Lung microvascular endothelial cell (primary cell): ENCODE measurements around the gene ADAMTS3. TPM values are rescaled to one million over a fixed set of nuclear protein-coding genes. Genes with fewer than 3 reads are reported as not detected.
A peak's percentile ranks its signal among the peaks of the same experiment; 100 is the strongest.

ENCODE experiments used
- DNase-seq, 2 donors: peaks; one replicate each; pipeline versions ENCODE4 v3.0.0 to v3.0.0-alpha.2; 2010; ENCODE audit warnings: low read depth in 2 of 2
- total RNA-seq: library from RNA; depleted of rRNA; stranded (reverse); fragments of >200 nt; gene quantifications from 2 replicates; pipeline ENCODE4 v1.2.1, GENCODE V29; 2014

The ADAMTS3 gene
- total RNA-seq, 1 donor from 2014 or later: 0.40 TPM

DNA sequence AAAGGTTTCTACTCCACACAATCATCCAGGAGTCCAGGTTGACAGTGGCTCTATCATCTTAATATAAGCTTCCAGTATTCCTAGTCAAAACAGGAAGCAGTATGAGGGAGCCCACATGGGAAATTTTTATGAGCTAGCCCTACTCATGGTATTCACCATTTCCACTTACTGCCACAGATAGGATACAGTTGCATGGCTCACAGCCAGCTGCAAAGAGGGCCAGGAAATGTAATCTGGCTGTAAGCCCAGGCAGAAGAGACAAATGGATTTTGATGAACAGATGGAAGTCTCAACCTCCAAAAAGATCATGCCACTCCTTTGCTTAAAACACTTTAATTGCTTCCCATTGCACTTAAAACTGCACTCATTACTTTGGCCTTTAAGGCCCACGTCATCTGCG lies 150.6 kb downstream of the ADAMTS3 start:
- DNase-seq: peak; percentile 88 to 96

DNA sequence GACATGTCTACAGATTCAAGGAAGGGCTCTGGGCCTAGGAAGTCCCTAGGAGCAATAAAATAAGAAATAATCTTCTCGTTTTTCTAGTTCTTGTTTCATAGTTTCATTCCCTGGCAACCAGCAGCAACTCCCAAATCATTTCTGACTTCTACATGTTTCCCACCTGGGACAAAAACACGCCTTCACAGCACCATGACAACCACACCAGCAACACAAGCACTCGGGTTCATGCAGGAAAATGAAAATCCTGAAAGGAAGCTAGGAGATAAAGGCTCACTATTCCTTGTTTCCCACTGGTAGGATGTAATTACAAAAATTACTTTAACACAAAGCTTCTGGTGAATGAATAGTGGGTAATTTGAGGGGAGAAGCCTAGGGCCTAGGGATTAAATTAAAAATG lies 158.9 kb downstream of the ADAMTS3 start:
- DNase-seq: peak in 1 of 2 donors; percentile 32

DNA sequence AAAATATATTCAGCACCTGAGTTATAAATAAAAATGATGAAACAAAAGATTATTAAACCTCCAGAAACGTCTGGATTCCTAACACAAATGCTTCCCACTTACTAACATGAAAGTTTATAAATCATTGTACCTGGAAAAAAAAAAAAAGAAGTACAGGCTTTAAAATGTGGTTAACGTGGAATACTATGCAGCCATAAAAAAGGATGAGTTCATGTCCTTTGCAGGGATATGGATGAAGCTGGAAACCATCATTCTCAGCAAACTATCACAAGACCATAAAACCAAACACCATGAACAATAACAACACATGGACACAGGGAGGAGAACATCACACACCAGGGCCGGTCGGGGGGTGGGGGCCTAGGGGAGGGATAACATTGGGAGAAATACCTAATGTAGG lies 160.5 kb downstream of the ADAMTS3 start:
- DNase-seq: no peak

DNA sequence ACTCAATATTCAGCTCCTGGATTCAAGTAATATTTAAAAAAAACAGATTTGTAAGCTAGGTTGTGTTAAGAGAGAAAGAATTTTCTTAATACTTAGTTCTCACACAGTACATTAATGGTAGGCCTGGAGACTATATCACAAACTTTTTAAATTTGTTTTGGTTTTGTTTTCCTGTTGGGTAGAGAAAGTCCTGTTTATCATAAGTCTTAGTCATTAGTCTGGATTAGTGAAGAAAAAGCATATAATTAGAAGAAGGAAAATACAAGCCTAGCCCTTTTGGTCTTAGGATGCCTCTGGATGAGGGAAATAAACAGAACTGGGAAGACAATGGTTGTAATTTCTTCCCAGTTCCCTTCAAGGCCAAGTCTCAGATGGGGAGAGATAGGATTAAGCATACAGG lies 163.6 kb downstream of the ADAMTS3 start:
- DNase-seq: no peak

DNA sequence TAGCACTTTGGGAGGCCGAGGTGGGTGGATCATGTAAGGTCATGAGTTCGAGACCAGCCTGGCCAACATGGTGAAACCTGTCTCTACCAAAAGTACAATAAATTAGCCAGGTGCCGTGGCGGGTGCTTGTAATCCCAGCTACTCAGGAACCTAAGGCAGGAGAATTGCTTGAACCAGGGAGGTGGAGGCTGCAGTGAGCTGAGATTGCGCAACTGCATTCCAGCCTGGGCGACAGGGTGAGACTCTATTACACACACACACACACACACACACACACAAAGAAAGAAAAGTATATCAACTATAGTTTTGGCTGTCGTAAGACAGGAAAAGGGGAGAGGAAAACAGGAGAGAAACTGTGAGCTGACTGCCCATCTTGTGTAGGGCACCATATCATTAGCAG lies 171.7 kb downstream of the ADAMTS3 start:
- DNase-seq: no peak

DNA sequence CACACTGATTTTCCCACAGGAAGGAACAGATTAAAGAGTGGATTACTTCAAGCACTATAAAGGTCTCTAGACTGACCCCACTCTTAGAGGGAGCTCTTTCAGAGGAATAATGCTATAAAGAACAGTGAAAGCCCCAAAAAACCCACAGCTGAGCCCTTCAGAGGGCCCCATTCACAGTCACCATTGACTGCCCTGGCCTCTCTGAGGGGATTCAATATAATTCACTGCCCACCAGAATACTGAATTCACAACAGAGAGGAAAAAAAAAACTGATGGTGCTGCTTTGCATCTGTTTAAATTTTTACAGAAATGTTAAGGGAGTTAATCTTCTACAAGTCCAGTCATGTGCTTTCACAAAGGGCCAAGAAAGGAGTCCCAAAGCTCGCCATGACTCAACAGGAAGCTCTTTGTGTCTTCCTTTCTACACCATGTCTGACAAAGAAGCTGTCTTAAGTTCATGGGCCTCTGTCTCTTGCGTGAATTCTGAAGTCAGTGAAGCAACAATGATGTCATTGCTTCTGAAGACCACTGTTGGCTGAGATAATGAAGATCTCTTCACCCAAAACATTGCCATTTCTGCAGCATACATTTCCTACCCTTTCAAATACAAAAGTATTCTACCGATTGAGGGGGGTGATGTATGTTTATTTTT lies 174.9 kb downstream of the ADAMTS3 start:
- peak in 1 of 2 donors; percentile 41 for DNase-seq

DNA sequence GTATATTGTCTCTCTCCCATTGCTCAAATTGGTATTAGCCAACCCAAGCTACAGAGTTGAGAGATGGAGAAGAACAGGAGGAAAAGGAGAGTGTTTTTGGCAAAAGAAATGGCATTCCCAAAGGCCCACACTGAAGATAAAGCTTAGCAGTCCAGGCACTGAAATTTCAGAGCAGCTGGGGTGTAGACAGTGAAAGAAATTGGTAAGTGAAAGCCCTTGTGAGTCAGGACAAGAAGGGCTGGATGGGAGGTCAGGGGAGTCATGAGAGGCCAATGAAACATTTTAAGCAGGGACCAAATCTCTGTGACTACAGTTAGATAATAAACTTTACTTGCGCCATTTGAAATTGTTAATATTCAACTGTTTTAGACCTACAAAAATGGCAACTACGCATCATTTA lies 177.7 kb downstream of the ADAMTS3 start:
- no peak for DNase-seq

DNA sequence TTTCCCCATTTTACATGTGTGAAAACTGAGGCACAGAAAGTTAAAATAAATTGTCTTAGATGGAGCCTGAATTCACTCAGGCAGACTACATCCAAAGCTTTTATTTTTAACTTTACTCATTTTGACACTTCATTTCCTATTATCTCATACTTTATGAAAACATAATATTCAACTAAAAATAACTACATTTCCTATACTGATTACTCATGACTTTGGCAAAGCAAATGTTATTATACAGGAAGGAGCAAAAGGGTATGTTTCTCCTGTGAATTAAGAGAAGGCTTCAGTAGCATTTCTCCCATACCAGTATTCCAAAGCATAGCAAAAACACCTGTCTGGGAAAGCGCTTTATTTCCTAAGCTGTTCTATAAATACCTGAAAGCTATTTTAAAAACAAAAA lies 178.6 kb downstream of the ADAMTS3 start:
- DNase-seq: peak; percentile 86 to 91

DNA sequence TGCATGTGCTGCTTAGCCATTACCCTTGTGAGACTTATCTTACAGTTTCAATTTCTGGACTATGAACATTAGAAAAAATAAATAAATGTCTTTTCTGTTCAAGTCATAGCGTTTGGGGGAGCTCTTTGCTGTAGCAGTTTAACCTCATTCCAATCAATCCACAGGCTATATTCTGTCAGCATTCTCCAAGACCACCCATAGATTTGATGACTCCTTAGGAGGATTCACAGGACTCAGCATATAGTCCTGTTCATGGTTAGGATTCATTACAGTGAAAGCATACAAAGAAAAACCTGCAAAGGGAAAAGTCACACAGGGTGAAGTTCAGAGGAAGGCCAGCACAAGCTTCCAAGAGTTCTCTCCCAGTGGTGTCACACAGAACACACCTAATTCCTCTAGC lies 180.5 kb downstream of the ADAMTS3 start:
- no peak for DNase-seq

DNA sequence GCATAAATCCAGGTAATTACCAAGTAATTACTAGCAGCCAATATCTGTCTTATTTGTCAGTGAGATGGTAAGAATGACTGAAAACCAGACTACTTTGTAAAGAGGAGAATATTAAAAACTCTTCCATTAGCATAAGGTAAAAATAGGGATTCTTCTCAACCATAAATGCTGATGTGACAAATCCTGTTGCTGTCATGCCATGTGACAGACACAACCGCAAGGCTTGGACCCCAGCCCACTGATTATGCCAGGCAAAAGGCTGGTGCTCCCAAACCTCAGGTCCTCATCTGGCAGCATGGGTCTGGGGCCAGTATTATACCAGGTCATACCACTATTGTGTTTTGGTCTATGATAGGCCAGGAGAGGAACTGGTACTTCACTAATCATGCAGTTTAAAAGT lies 181.1 kb downstream of the ADAMTS3 start:
- DNase-seq: no peak

DNA sequence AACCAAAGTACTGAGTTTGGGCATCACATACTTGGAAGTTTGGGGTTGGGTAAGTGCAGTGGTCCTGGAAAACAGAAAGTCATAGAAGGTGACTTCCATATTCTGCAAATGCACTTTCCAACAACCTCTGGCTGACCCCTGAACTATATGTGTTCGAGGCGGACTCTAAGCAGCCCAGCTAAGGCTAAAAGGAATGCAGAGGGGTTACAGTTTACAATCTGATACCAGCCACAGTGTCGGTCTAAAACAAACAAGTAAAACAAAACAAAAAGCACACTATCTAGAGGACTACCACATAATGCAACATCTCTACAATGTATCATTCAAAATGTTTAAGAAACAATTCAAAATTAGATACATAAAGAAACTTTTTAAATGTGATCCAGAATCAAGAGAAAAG lies 185.6 kb downstream of the ADAMTS3 start:
- no peak for DNase-seq

DNA sequence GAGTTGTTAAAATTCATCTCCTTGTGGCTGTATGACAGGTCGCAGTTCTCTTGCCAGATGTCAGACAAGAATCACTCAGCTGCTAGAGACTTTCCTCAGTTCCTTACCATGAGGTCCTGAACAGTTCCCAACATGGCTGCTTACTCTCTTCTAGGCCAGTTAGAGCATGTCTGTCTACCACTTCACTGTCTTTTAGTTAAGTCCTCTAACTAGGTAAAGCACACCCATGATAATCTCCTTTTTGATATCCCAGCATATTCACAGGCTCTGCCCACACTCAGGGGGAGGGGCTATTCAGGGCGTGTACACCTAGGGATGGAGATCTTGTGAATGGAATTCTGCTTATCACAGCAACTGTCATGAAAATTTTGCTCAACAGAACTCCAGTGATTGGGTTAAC lies 190.1 kb downstream of the ADAMTS3 start:
- DNase-seq: no peak

DNA sequence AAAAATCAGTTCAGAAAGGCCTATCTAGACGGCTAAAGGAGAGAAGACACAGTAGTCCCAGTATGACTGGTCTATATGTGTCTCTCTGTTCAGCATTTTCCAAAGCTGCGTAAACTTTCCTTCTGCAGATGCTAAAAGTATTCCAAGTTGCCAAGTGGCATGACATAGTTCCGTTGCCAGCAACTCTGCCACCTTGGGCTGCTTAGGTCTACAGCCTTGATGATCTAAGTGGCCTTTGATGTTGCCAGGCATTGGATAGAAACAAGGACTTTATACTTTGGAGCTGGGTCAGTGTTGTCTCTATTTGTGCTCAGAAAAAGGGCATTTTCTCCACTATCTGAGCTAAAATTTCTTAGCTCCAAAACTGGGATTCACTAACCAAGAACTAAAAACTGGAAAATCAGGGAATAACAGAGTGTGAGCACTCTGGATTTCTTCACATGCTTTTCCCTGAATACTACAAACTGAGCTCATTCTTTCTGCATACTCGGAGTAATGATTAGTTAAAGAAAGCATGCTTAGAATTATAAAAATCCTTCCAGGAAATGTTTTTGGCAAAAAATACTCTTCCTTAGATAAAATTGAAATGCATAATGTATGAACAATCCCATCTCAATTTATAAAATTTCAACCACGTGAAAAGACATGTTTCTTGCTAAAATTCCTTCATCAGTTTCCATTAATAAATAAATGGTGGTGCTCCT lies 191.4 kb downstream of the ADAMTS3 start:
- no peak for DNase-seq

DNA sequence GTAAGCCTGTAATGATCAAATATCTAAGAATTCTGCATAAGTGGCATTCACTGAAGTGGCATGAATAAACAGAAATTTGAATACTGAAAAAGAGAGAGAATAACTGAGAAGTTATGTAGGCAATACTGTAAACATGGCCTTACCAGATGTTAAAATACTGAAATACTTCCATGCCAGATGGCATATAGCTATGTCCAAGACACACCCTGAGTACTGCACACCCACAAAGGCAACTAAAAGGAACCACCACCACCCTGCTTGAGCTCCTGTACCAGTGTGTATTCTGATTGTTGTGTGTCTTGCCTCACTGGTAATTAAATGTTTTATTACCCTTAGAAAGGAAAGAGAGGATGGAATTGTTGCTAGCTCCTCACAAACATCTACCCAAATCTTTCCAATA lies 192.1 kb downstream of the ADAMTS3 start:
- no peak for DNase-seq

DNA sequence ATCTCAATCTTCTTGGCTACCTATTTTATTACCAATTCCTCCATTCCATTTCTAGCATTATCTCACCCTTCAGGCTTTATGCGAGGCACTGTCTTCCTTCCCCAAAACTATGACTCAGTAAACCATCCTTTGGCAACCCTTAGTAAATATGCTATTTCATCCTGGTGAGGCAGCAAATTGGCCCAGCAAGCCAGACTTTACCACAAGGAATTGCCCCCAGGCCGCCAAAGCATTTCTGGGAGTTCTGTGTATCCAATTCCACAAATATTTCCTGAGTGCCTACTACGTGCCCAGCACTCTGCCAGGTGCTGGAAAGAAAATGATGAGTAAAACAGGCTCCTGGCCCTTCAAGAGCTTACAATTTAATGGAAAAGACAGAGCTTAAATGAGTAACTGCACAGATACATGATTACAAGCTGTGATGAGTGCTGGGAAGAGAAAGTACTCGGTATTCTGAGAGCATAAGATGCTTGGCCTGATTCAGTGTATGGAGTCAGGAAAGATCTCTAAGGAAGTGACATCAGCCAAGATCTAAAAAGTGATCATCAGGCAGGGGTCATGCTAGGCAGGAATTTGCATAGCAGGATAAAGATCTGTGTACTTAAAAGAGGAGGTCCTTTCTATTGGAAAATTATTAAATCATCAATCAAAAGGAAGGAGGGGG lies 193.8 kb downstream of the ADAMTS3 start:
- peak in 1 of 2 donors; percentile 42 for DNase-seq

DNA sequence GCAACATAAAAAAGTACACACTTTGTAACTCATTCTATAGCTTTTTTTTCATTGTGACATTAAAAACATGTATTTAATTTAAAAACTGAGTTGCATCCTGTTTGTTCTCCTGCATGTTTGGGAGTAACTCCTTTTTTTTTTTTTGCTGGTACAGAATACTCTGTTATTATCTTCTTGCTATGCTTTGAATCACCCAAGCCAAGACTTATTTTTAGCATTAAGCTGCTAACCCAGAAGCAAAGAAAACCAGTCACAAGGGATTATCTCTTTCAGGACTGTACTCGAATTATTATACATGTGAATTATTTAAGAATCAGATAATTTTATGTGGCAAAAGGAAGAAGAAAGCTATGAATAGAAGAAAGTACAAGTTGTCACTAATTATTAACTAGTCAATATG lies 194.9 kb downstream of the ADAMTS3 start:
- DNase-seq: no peak

DNA sequence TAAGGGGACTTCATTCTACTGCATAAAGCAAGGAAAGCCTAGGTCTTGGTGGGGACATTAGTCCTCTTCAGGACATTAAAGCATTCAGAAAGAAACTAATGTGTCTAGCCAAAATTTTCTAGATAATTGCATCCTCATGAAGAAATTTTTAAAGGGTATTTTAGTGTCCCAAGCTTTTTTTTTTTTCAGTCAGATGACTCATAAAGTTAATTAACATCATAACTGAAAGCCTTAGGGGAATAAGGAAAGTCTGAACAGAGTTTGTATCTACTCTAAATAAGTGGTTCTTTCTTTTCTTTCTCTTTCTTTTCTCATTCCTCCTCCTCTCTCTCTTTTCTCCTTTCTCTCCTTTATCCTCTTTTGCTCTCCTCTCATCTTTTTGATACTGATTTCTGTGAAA lies 202.4 kb downstream of the ADAMTS3 start:
- no peak for DNase-seq

DNA sequence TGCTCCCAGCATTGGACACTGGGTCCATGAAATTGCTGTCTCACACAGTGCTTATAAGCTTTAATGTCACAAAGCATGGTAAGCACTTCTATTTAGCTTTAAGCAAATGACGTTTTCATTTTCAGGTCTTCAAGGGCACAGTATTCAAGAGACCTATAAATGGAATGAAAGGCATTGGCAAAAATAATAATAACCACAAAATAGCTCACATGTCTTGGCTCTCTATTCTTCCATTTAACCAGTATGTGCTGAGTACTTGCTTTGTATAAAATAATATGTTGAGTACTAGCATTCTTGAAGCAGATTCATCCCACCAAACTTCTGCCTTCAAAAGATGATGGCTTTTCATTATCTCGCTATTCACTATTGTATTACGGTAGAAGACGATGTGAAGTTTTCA lies 203.0 kb downstream of the ADAMTS3 start:
- DNase-seq: no peak

DNA sequence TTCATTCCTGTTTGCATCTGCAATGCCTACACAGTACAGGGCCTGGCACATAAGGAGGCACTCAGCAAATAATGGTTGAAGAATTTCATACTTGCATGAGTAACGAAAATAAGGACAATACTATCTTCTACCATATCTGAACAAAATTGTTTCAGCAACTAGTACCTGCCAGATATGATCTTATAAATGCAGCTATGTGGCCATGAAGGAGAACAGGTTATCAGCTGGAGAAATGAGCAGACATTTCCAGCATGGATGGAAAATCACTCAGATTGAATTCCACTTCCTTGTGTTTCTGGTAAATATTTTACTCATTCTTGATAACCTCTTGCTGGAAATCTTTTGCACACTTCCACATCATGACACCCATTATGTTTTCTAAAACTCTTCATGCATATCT lies 204.0 kb downstream of the ADAMTS3 start:
- DNase-seq: no peak

DNA sequence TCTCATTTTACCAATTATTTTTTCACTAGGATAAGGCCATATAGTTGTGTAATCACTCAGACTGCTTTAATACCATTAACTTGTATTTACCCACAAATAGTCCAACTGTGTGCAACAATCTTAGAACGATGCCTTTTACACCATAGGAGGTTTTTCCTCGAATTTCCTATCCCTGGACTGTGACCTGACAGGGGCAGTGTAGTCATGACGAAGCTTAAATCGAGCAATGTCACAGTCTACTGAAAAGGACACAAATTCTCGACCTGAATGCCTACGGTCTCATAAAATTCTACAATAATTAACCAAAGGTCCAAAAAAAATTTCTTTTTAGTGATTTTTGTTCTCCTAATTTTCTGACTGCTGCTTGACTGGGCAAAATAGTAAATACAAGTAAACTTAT lies 208.9 kb downstream of the ADAMTS3 start:
- no peak for DNase-seq

DNA sequence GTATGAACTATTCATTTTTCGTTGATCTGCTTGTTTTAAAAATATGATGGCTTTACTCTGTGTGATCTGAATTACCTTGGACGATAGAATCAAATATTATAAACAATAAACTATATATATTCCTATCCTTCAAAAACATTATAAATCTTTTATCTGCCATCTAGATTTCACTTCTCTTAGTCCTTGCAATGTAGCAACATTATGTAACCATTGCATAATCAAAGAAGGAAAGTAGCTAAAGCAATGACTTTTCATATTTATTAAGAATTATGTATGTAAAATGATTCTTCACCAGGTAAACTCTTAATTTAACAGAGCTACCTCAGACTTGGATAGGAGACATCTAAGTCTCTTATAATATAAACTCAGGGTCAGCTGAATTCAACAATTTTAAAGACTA lies 210.5 kb downstream of the ADAMTS3 start:
- no peak for DNase-seq

DNA sequence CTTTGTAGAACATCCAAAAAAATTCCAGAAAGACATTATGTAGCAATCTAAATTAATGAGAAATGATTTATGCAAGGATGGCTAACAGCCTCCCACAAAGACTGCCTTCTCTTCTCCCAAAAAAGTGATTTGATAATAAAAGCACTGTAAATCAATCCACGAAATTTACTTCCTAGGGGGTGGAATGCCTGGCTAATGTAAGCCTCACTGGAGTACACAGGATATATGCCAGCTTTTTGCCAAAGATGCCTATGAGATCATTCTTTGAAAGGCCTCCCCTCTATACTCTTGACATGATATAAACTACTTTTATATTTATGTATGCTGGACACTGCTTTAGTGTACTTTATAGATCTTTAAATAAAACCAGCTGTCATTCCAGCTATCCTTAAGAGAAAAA lies 211.1 kb downstream of the ADAMTS3 start:
- DNase-seq: no peak

DNA sequence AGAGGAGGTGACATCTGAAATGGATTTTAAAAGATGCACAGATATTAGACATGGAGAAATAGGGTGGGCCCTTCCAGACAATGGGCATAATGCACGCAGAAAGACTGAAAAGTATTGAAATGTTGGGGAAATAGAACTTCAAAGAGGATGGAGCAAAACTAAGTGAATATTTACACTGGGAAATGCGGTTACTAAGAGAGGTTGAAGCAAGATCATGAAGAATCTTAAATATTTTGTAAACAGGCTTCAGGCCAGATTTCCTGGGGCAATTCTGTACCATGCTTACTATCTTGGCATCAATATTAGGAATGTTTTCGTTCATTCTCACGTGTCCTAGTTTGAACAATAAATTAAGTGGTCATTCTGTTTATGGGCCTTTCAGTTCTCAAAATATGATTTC lies 216.3 kb downstream of the ADAMTS3 start:
- DNase-seq: no peak
